Mesenchymal stem cell (in vitro differentiated cells and primary cell): Measurements from ENCODE around the gene KRT35.
A peak's percentile ranks its signal among the peaks of the same experiment; 100 is the strongest.

ENCODE experiments used
- DNase-seq: peaks from one replicate; pipeline ENCODE4 v3.0.0-alpha.2; 2013
- H2AFZ ChIP-seq: one replicate; pipeline ENCODE4 v1.6.1; 2013; ENCODE audit warnings: low read depth, mild to moderate bottlenecking, control low read depth, inconsistent platforms, low read length, moderate library complexity
- H2AK5ac ChIP-seq: 2 replicates; pipeline ENCODE4 v1.6.1; 2013; ENCODE audit warnings: low read length, moderate library complexity, mild to moderate bottlenecking, inconsistent platforms; ENCODE audit not compliant: severe bottlenecking
- H2BK120ac ChIP-seq: one replicate; pipeline ENCODE4 v1.6.1; 2013; ENCODE audit warnings: low read depth, mild to moderate bottlenecking, inconsistent platforms, low read length, moderate library complexity
- H2BK12ac ChIP-seq, 2 experiments: one replicate each; pipeline ENCODE4 v1.6.1; 2013; ENCODE audit warnings: inconsistent platforms in 2 of 2, low read length in 2 of 2, mild to moderate bottlenecking in 2 of 2, moderate library complexity in 2 of 2, control low read depth in 1 of 2
- H2BK15ac ChIP-seq: one replicate; pipeline ENCODE4 v1.6.1; 2013; ENCODE audit warnings: mild to moderate bottlenecking, low read depth, inconsistent platforms; ENCODE audit not compliant: poor library complexity, severe bottlenecking
- H2BK5ac ChIP-seq: 2 replicates; pipeline ENCODE4 v1.6.1; 2013; ENCODE audit warnings: low read depth, mild to moderate bottlenecking, low read length, control low read depth, inconsistent platforms; ENCODE audit not compliant: poor library complexity, severe bottlenecking
- H3K14ac ChIP-seq, 2 experiments: one replicate each; pipeline ENCODE4 v1.6.1; 2013; ENCODE audit warnings: inconsistent platforms in 2 of 2, low read length in 2 of 2, control low read depth in 1 of 2, mild to moderate bottlenecking in 1 of 2, moderate library complexity in 1 of 2
- H3K18ac ChIP-seq, 2 experiments: one replicate each; pipeline ENCODE4 v1.6.1; 2013; ENCODE audit warnings: inconsistent platforms in 2 of 2, low read length in 2 of 2, control low read depth in 1 of 2, low read depth in 1 of 2, mild to moderate bottlenecking in 1 of 2
- H3K23ac ChIP-seq, 2 experiments: one replicate each; pipeline ENCODE4 v1.6.1; 2013; ENCODE audit warnings: inconsistent platforms in 2 of 2, low read length in 2 of 2, mild to moderate bottlenecking in 2 of 2, moderate library complexity in 2 of 2, control low read depth in 1 of 2
- H3K27ac ChIP-seq: 2 replicates; pipeline ENCODE4 v1.5.1; 2013; ENCODE audit warnings: mild to moderate bottlenecking, moderate library complexity, low read length, control low read depth, inconsistent platforms; ENCODE audit not compliant: poor library complexity, severe bottlenecking
- H3K27me3 ChIP-seq, 2 experiments: 2 replicates each; pipeline versions ENCODE4 v1.6.1 to v1.7.0; 2013; ENCODE audit warnings: low read length in 2 of 2, mild to moderate bottlenecking in 2 of 2, moderate library complexity in 2 of 2, control low read depth in 1 of 2, inconsistent platforms in 1 of 2; ENCODE audit not compliant: control insufficient read depth in 1 of 2, insufficient read depth in 1 of 2
- H3K36me3 ChIP-seq, 2 experiments: 2 replicates each; pipeline versions ENCODE4 v1.6.1 to v1.7.0; 2013; ENCODE audit warnings: low read length in 2 of 2, control low read depth in 1 of 2, inconsistent platforms in 1 of 2, low read depth in 1 of 2, mild to moderate bottlenecking in 1 of 2; ENCODE audit not compliant: insufficient read depth in 2 of 2, control insufficient read depth in 1 of 2
- H3K4ac ChIP-seq, 2 experiments: one replicate each; pipeline ENCODE4 v1.6.1; 2013; ENCODE audit warnings: inconsistent platforms in 2 of 2, low read length in 2 of 2, mild to moderate bottlenecking in 2 of 2, moderate library complexity in 2 of 2, control low read depth in 1 of 2, low read depth in 1 of 2
- H3K4me1 ChIP-seq: 2 replicates; pipeline ENCODE4 v1.6.1; 2013; ENCODE audit warnings: low read depth, low read length, control low read depth; ENCODE audit not compliant: control insufficient read depth, insufficient read depth
- H3K4me2 ChIP-seq: 2 replicates; pipeline ENCODE4 v1.6.1; 2013; ENCODE audit warnings: low read length, mild to moderate bottlenecking, inconsistent platforms; ENCODE audit not compliant: poor library complexity, severe bottlenecking
- H3K4me3 ChIP-seq, 2 experiments: 2 replicates each; pipeline versions ENCODE4 v1.5.1 to v1.7.0; 2013; ENCODE audit warnings: low read length in 2 of 2, mild to moderate bottlenecking in 2 of 2, control low read depth in 1 of 2, low read depth in 1 of 2; ENCODE audit not compliant: insufficient read depth in 1 of 2
- H3K79me1 ChIP-seq: replicated peaks from 2 replicates; pipeline ENCODE4 v1.6.1; 2013; ENCODE audit warnings: mild to moderate bottlenecking, control low read depth, low read length, inconsistent platforms; ENCODE audit not compliant: poor library complexity, severe bottlenecking
- H3K9ac ChIP-seq: 2 replicates; pipeline ENCODE4 v1.7.0; 2013; ENCODE audit warnings: mild to moderate bottlenecking, low read length, moderate library complexity
- H3K9me3 ChIP-seq: 2 replicates; pipeline ENCODE4 v1.7.0; 2013; ENCODE audit warnings: mild to moderate bottlenecking, low read length; ENCODE audit not compliant: control insufficient read depth
- H4K8ac ChIP-seq: one replicate; pipeline ENCODE4 v1.6.1; 2013; ENCODE audit warnings: inconsistent platforms, mild to moderate bottlenecking, low read length, moderate library complexity
- H4K91ac ChIP-seq: one replicate; pipeline ENCODE4 v1.6.1; 2013; ENCODE audit warnings: mild to moderate bottlenecking, low read length, inconsistent platforms
- WGBS: methylation state at CpG from one replicate; pipeline ENCODE4 v1.1.7; 2013; ENCODE audit warnings: mixed read lengths; 5-methylcytosine and 5-hydroxymethylcytosine counted together

Gene KRT35

DNA sequence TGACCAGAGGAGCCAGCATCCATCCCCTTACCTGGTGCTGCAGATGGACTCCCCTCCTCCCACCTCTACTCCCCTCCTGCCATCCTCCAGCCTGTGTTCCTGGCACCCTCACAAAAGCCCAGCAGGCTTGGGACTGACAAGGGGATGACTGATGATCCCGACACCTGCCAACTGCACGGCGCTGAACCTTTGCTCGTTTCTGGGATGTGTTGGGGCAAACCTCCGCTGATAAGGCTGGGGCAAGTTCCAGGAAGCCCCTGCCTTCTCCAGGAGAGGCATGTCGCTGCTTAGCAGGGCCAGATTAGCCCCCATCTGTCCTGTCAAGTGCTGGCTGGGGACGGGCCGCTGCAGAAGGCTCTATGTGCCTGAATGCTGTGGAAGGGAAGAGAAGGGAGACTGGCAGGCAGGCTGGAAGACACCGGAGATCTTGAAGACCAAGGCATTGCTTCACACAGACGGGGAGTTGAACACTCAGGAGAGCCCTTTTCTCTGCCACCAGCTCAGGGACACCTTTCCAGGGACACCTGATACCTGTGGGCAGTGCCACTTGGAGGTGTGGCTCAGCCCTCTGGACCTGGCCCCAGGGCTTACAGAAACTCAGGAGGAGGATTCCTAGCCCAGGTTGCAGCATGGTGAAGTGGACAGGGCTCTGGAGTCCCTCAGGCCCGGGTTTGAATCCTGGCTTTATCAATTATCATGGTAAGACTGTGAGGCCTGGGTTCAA lies 38.7 kb upstream of the KRT35 start:
- Histone ChIP-seq H3K4ac (no peak overlapping the region), H3K36me3 (peaks cover 0 to 22% of the 10 kb centered on the region in 2 experiments), H2AFZ (no peak overlapping the region), H3K27ac (no peak overlapping the region), H3K9ac (no peak overlapping the region), H4K8ac (peak overlapping the region; percentile 8), H3K4me2 (no peak overlapping the region), H3K4me1 (peaks cover 30% of the 10 kb centered on the region), H3K14ac (peak overlapping the region in 1 of 2 experiments; percentile 11), H2BK12ac (peak overlapping the region; percentile 14 to 45), H3K18ac (peak overlapping the region; percentile 18 to 40), H4K91ac (no peak overlapping the region), H3K27me3 (peaks cover 0 to 33% of the 10 kb centered on the region in 2 experiments), H3K4me3 (no peak overlapping the region), H2AK5ac (peak overlapping the region; percentile 21), H3K23ac (no peak overlapping the region), H2BK5ac (no peak overlapping the region), H3K9me3 (no peaks in the 10 kb centered on the region), H2BK15ac (no peak overlapping the region), H2BK120ac (no peak overlapping the region), H3K79me1 (no peaks in the 10 kb centered on the region)
- DNase-seq, result no peak
- 80% methylated on average over 10 of the region's 11 CpGs for WGBS

DNA sequence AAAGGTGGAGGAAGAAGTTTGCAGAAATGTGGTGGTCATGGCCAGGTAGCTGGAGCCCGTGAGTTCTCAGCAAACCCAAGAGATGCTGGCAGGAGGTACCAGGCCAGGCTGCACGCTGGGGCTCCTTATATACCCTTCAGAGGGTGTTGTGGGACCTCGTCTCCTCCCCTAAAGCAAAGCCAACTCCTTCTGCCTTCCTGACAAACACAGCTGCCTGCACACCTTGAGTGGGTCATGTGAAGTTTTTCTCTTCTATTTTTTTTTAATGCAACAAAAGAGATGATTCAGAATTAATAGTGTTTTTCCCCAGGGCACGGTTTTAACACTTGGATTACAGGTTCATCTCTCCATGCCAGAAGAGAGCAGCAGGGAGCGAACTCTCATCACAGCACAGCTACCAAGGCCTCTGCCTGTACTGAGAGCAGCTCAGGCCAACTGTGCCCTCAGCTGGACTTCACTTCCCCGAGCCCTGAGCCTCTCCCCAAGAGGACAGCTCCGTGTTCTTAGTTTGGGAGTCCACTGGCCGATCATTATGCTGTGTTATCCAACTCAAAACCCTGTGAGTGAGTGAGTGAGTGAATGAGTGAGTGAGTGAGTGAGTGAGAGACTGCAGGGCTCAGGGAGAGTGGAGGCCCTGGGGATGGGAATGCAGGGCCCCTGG lies 38.0 kb upstream of the KRT35 start, which contains the start of gene KRT15:
Gene KRT15, minus strand, starts transcription at position 102 of the 661 bp plus-strand sequence. Its CDS starts 63 bp downstream, at position 39.
- Histone ChIP-seq H2BK12ac (peak within 1 kb of the TSS; percentile 14 to 45), H3K23ac (no peak within 1 kb of the TSS), H2AK5ac (peak within 1 kb of the TSS; percentile 21), H3K18ac (peak within 1 kb of the TSS; percentile 28 to 40), H3K14ac (peak within 1 kb of the TSS in 1 of 2 experiments; percentile 11), H4K91ac (no peak within 1 kb of the TSS), H3K27ac (no peak within 1 kb of the TSS), H3K4me3 (no peak within 1 kb of the TSS), H3K9me3 (no peaks in the 10 kb centered on the region), H2BK15ac (no peak within 1 kb of the TSS), H2BK120ac (no peak within 1 kb of the TSS), H3K27me3 (peaks cover 0 to 35% of the 10 kb centered on the region in 2 experiments), H3K4ac (no peak within 1 kb of the TSS), H4K8ac (peak within 1 kb of the TSS; percentile 8), H3K4me1 (peaks cover 29% of the 10 kb centered on the region), H2AFZ (no peak within 1 kb of the TSS), H3K4me2 (no peak within 1 kb of the TSS), H2BK5ac (no peak within 1 kb of the TSS), H3K79me1 (no peaks in the 10 kb centered on the region), H3K9ac (no peak within 1 kb of the TSS), H3K36me3 (peaks cover 0 to 15% of the 10 kb centered on the region in 2 experiments)
- 76% methylated on average over 6 of the region's 8 CpGs for WGBS
- no peak for DNase-seq

DNA sequence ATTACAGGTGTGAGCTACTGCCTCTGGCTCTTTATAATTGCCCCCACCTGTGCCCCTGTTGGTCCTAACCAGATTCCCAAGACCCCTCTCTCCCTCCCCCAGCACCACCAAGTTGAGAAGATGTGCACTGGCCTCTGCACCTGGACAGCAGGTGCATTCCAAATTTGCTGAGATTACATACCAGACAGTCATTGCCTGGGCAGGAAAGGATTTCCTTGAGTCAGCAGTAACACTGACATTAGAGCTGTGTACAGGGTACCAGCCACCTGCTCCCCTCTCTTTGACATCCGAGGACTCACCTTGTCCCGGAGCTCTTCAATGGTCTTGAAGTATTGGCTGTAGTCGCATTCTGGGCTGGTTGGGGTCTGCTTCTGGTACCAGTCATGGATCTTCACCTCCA lies 37.1 kb upstream of the KRT35 start:
- H2BK120ac ChIP-seq, result no peak overlapping the region
- no peak overlapping the region for H4K91ac ChIP-seq
- no peak overlapping the region for H3K18ac ChIP-seq
- peaks cover 25% of the 10 kb centered on the region for H3K4me1 ChIP-seq
- no peak overlapping the region for H3K9ac ChIP-seq
- DNase-seq, result no peak
- H2BK12ac ChIP-seq, result no peak overlapping the region
- H3K14ac ChIP-seq, result no peak overlapping the region
- no peak overlapping the region for H3K4me2 ChIP-seq
- H3K4me3 ChIP-seq, result no peak overlapping the region
- peaks cover 0 to 10% of the 10 kb centered on the region in 2 experiments for H3K36me3 ChIP-seq
- H2AFZ ChIP-seq, result no peak overlapping the region
- 97% methylated on average over 3 of the region's 3 CpGs for WGBS
- no peaks in the 10 kb centered on the region for H3K79me1 ChIP-seq
- H2AK5ac ChIP-seq, result no peak overlapping the region
- no peak overlapping the region for H2BK5ac ChIP-seq
- no peak overlapping the region for H3K4ac ChIP-seq
- H3K9me3 ChIP-seq, result no peaks in the 10 kb centered on the region
- no peak overlapping the region for H4K8ac ChIP-seq
- H3K23ac ChIP-seq, result no peak overlapping the region
- H3K27me3 ChIP-seq, result peaks cover 0 to 37% of the 10 kb centered on the region in 2 experiments
- H3K27ac ChIP-seq, result no peak overlapping the region
- no peak overlapping the region for H2BK15ac ChIP-seq

DNA sequence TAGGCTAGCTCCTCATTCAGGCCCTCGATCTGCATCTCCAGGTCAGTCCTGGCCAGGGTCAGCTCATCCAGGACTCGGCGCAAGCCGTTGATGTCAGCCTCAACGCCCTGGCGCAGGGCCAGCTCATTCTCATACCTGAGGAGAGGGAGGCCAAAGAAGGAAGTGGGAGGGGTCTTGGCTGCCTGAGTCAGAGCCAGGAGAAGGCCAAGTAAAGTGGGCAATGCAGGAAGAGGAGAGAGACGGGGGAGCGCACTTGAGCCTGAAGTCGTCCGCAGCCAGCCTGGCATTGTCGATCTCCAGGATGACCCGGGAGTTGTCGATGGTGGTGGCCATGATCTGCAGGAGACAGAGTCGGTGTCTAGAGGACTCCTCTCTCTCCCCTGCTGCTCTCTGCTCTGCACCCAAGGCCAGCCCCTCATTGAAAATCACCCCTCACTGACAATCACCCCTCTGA lies 35.9 kb upstream of the KRT35 start:
- no peak overlapping the region for H4K8ac ChIP-seq

More for the DNA sequence above, 35.9 kb upstream of the KRT35 start:
- WGBS, result 91% methylated on average over 14 of the region's 14 CpGs
- Histone ChIP-seq H3K23ac (no peak overlapping the region), H3K9me3 (no peaks in the 10 kb centered on the region), H2AFZ (no peak overlapping the region), H2BK5ac (no peak overlapping the region), H3K4me1 (peaks cover 15% of the 10 kb centered on the region), H3K4me3 (no peak overlapping the region), H3K14ac (no peak overlapping the region), H3K9ac (no peak overlapping the region), H3K36me3 (peaks cover 0 to 3% of the 10 kb centered on the region in 2 experiments), H2AK5ac (no peak overlapping the region), H3K27me3 (peaks cover 0 to 47% of the 10 kb centered on the region in 2 experiments), H3K79me1 (no peaks in the 10 kb centered on the region), H3K4me2 (no peak overlapping the region), H3K18ac (no peak overlapping the region), H3K27ac (no peak overlapping the region), H4K91ac (peak overlapping the region; percentile 15), H2BK12ac (no peak overlapping the region), H2BK120ac (no peak overlapping the region), H2BK15ac (no peak overlapping the region), H3K4ac (no peak overlapping the region)
- no peak for DNase-seq
